Stimulated activated CD4-positive, alpha-beta T cell treated with anti-CD3 and anti-CD28 coated beads, Interleukin-15, amount 100 ng/mL, for 24 hours (primary cell): ENCODE data around the gene SPINK7.

ENCODE experiments used
- DNase-seq: peaks from one replicate; pipeline ENCODE4 v3.0.0-alpha.2; 2020

Gene SPINK7

DNA sequence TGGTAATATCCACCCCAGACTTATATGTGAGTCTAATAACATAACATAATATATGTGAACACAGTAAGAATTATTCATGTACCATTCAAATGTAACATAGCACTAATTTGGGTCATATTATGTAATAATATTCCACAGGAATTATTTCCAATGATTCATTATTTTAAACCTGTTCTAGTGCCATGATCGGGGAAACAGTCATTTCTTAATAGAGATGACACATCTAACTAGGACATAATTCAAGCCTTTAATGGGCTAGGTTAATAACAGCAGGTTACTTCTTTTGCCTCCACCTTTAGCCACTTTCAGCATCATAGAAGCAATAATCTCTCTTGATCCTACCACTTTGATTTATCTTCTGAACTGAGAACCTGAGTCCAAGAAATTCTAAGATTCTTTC lies 35.5 kb downstream of the SPINK7 start:
- DNase-seq, result no peak

DNA sequence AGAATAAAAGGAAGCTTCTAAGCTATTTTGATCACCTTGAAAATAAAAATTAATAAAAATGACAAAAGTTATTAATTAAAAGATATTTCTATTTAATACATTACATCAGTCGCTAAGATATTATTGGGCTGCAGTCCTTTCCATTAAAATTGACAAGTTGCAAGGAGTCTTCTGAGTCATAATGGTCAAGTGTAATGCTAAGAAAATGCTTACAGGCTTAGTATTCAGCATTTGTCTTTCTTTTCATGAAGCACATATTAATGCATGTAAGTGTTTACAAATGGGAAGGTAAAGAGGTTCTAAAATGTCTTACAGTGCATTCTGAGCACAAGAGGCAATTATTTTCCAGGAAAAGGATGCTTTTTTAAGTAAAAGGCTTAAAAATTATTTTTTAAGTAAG lies 40.5 kb downstream of the SPINK7 start:
- DNase-seq, result no peak

DNA sequence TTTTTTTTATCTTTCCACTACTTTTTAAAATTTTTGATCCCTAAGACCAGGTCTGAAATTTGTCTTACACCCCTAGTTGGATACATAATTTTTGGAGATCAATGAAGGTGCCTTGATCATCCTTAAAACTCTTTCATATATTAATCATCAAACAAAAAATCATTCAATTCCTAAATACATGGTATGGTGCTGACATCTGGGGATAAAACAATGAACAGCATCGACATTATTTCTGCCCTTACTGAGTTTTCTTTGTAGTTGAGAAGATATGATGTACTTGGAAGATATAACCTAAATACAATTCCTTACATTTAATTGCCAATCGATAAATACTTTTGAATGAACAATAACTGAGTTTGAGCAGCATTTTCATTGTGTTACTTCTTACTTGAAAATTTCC lies 41.4 kb downstream of the SPINK7 start:
- no peak for DNase-seq

DNA sequence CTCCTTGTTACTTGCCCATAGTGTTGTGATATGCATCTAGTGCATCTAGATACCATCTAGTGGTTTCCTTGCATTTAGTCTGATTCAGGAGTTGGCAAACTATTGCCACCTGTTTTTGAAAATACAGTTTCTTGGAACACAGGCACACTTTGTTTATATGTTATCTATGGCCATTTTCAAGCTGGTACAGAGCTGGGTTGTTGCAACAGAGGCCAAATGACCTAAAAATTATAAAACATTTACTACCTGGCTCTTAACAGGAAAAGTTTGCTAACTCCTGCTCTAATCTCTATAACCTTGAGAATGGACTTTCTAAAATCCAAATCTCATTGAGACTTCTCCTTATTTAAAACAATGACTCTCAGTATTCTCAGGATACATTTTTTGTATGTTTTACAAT lies 52.1 kb downstream of the SPINK7 start:
- DNase-seq, result no peak
